Right lobe of liver (tissue), 4 donors: Measurements from ENCODE around the gene TRPM3.
"Not testable (repeated sequence)": the region's sequence is repeated elsewhere in the genome, so short reads cannot be mapped to it uniquely, and the experiment has no call there.

Experiments
- POLR2A ChIP-seq: fragments of 450-650 bp; IDR thresholded peaks from one replicate; pipeline ENCODE4 v1.6.1; 2017; ENCODE audit warnings: antibody characterized with exemption, mild to moderate bottlenecking
- TF ChIP-seq, protein P1 (sequence below), 4 donors: fragments of 200-600 bp in 3 of 4; fragments of 450-650 bp in 1 of 4; IDR thresholded peaks; one replicate each; pipeline versions ENCODE4 v1.5.1 to v1.8.0; 2016 to 2022; ENCODE audit warnings: antibody characterized with exemption in 4 of 4, mild to moderate bottlenecking in 2 of 4
- donor health status: DM: no; HTN: no; CAD: no.
- donor health status: DM: no; HTN: no; CAD: no.
- donor health status: DM: no; HTN: yes; CAD: no.

DNA sequence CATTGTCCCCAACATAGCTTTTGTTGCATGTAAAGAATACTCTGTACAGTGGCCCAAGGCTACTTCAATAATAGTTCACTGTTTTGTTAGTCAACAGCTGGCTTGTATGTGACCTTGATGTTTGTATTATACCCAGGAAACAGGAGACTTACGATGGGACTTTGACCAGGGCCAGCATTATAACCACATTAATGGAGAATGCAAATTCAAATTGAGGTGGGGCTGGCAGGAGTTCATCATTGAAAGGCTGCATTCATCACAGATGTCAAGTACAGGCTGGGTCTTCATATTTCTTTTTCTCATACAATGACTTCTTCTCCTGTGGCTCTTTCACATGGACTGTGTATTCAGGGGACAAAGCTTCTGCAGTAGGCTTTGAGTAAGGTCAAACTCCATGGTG is 396.6 kb downstream of the TRPM3 start:
- TF ChIP-seq, protein P1, sequence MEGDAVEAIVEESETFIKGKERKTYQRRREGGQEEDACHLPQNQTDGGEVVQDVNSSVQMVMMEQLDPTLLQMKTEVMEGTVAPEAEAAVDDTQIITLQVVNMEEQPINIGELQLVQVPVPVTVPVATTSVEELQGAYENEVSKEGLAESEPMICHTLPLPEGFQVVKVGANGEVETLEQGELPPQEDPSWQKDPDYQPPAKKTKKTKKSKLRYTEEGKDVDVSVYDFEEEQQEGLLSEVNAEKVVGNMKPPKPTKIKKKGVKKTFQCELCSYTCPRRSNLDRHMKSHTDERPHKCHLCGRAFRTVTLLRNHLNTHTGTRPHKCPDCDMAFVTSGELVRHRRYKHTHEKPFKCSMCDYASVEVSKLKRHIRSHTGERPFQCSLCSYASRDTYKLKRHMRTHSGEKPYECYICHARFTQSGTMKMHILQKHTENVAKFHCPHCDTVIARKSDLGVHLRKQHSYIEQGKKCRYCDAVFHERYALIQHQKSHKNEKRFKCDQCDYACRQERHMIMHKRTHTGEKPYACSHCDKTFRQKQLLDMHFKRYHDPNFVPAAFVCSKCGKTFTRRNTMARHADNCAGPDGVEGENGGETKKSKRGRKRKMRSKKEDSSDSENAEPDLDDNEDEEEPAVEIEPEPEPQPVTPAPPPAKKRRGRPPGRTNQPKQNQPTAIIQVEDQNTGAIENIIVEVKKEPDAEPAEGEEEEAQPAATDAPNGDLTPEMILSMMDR (IDR thresholded peaks at IDR 0.05): not testable (repeated sequence)
- not testable (repeated sequence) for TF ChIP-seq POLR2A
